Activated naive CD4-positive, alpha-beta T cell treated with anti-CD3 and anti-CD28 coated beads, Interleukin-2, amount 50 U/mL, for 72 hours (primary cell): ENCODE measurements around the gene DNAH2. TPM values are rescaled to one million over a fixed set of nuclear protein-coding genes. Genes with fewer than 3 reads are reported as not detected.

Experiments used
- ATAC-seq, 2 donors: fragments of 150-1000 bp; cut with Tn5 transposase; 2 replicates each; pipeline ENCODE4 v1.10.0; 2021; ENCODE audit warnings: mild to moderate bottlenecking in 2 of 2, moderate library complexity in 2 of 2
- DNase-seq, 2 donors: peaks; one replicate each; pipeline ENCODE4 v3.0.0; 2021 to 2022; ENCODE audit warnings: low spot score in 2 of 2
- H3K27ac Mint-ChIP-seq, 2 donors: one replicate each; pipeline ENCODE4 v1.8.0; 2022; ENCODE audit warnings: mild to moderate bottlenecking in 2 of 2, mixed read lengths in 2 of 2
- H3K36me3 Mint-ChIP-seq, 2 donors: one replicate each; pipeline ENCODE4 v1.8.0; 2022; ENCODE audit warnings: mixed read lengths in 2 of 2
- H3K9me3 Mint-ChIP-seq, 2 donors: one replicate each; pipeline ENCODE4 v1.8.0; 2022; ENCODE audit warnings: mixed read lengths in 2 of 2
- total RNA-seq, 2 donors: library from RNA; stranded (reverse); gene quantifications; one replicate each; pipeline ENCODE4 v1.2.3, GENCODE V29; 2022

DNAH2 gene
- total RNA-seq, 2 donors from 2014 or later = 0.05 to 0.19 TPM

DNA sequence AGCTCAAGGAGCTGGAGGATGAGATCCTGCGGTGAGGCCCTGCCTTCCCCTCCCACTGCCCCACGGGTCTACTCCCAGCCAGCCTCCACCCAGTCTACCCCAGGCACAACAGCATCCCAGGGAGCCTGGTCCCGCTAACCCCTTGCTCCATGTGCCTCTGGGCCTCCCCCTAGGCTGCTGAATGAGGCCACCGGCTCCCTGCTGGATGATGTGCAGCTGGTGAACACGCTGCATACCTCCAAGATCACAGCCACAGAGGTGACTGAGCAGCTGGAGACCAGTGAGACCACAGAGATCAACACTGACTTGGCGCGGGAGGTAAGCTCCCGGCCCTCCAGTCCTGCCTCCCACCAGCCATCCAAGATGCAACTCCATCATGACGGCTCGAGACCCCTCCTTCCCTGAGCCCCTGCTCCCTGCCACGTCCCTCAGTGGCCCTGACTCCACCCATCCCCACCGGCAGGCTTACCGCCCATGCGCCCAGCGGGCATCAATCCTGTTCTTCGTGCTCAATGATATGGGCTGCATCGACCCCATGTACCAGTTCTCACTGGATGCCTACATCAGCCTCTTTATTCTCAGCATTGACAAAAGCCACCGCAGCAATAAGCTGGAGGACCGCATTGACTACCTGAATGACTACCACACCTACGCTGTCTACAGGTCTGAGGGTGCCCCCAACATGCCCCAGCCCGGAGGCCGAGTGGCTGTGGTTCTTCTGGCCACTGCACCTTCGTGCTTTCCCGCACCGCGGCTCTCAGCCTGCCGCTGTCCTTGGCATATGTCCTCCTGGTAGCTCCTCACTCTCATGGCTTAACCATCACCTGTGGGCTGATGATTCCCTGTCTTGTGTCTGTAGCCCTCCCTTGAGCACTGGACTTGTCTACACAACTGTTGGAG, 101.5 kb downstream of the DNAH2 start:
- no peaks in the 10 kb centered on the region for H3K9me3 Mint-ChIP-seq
- no peak overlapping the region for H3K27ac Mint-ChIP-seq
- H3K36me3 Mint-ChIP-seq = no peaks in the 10 kb centered on the region
- no peak for ATAC-seq
- DNase-seq = no peak

DNA sequence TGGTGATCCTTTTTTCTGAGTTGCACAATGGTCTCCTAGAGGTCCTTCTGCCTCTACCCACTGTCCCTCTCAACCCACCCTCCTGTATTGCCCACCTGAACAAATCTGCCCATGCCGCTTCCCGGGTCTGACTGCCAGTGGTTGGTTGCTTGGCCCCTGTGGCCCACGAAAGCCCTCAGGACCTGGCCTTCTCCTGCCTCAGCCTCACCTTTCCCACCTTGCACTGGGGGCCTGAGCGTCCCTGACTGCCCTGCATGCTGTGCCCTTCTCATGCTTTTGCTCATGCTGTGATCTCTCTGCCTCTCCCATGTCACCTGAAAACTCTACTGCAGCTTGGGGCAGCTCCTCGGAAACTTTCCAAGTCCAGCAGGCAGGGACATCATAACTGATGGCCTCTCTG, 102.7 kb downstream of the DNAH2 start:
- H3K36me3 Mint-ChIP-seq = no peaks in the 10 kb centered on the region
- H3K27ac Mint-ChIP-seq = no peak overlapping the region
- H3K9me3 Mint-ChIP-seq = no peaks in the 10 kb centered on the region
- no peak for ATAC-seq
- no peak for DNase-seq

DNA sequence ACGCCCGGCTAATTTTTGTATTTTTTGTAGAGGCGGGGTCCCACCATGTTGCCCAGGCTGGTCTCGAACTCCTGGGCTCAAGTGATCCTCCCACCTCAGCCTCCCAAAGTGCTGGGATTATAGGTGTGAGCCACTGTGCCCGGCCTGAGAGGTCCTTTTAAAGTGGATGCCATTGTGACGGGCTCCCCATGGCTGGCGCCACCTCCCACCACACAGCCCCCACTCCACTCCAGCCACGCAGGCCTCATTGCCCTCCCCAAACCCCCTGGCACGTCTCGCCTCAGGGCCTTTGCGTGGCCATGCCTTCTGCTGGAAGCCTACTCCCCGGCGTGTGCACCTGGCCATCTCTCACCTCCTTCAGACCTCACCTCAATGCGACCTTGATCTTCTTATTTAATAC, 104.6 kb downstream of the DNAH2 start:
- DNase-seq (no peak), ATAC-seq (no peak)
- Mint-ChIP-seq H3K36me3 (no peaks in the 10 kb centered on the region), H3K9me3 (no peaks in the 10 kb centered on the region), H3K27ac (peak overlapping the region in 1 of 2 donors; percentile 32)

DNA sequence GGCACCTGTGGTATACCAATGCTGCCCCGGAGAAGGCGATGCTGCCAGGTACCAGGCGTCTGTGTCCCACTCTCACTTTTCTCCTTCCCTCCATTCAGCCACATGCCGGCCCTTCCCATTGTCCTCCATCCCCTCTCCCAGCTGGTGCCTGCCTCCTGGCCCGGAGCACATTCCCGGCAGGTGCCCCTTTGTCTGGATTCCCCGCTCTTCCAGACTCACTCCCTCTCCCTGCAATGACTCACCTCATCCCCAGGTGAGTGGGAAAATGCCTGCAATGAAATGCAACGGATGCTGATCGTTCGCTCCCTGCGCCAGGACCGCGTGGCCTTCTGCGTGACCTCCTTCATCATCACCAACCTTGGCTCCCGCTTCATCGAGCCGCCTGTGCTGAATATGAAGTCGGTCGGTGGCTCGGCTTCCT, 106.0 kb downstream of the DNAH2 start:
- ATAC-seq (no peak), DNase-seq (no peak)
- Mint-ChIP-seq H3K36me3 (no peaks in the 10 kb centered on the region), H3K9me3 (no peaks in the 10 kb centered on the region), H3K27ac (no peak overlapping the region)

DNA sequence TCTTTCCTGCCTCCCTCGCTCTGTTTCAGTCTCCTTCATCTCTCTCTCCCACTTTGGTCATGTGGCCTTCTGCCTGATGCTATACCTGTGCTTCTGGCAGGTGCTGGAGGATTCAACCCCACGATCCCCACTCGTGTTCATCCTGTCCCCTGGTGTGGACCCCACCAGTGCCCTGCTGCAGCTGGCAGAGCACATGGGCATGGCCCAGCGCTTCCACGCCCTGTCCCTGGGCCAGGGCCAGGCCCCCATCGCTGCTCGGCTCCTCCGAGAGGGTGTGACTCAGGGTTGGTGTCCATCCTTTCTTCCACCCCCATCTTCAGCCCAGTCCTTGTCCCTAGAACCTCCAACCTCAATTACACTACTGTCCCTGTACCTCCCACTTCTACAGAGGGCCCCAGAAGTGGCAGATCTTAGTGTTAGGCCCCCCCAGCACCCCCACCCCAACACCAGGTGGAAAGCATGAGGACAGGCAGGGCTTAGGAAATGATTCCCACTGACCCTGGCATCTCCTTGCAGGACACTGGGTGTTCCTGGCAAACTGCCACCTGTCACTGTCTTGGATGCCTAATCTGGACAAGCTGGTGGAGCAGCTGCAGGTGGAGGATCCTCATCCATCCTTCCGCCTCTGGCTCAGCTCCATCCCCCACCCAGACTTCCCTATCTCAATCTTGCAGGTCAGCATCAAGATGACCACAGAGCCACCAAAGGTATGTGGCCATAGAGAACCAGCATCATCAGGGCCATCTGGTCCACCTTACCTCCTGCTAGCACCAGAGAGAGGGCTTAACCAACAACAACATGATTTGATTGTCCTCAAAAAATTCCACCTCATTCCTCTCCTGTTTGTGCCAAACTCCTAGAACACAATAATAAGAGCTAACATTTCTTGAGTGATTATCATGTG, 106.7 kb downstream of the DNAH2 start:
- no peaks in the 10 kb centered on the region for H3K36me3 Mint-ChIP-seq
- no peak for ATAC-seq

DNA sequence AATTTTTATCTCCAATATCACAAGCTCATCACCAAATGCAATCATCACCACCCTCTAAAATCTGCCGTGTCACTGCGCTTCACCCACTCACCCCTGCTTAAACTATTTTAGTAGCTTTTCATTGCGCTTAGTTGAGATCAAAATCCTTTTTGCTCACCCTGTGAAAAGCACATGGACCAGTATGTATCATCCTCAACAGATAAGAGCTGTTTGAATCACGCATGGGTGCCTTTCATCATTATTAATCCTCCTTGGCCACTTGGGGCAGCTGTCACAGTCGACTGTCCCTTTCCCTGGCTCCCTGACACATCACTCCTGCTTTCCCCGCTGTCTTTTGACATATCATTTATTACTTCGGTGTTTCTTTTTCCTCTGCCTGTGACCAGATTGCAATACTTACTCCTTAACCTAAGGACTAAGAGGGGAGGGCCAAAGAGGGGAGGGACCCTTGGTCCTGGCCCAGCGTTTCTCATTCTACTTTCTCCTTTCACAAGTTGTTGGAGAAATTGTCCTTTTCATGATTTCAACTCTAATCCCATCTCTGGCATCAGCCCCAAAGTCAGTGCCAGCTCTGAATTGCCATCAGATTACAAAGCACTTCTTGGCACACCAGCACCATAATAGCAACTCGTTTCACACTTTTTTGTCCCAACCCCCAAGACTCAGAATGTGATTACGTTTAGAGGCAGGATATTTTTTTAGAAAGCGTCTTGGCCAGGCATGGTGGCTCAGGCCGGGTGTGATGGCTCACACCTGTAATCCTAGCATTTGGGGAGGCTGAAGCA, 107.9 kb downstream of the DNAH2 start:
- Mint-ChIP-seq H3K9me3 (no peaks in the 10 kb centered on the region), H3K27ac (no peak overlapping the region), H3K36me3 (no peaks in the 10 kb centered on the region)
- no peak for DNase-seq
- peak in 1 of 2 donors; percentile 47 for ATAC-seq

More for the DNA sequence above, 106.7 kb downstream of the DNAH2 start:
- Mint-ChIP-seq H3K9me3 (no peaks in the 10 kb centered on the region), H3K27ac (no peak overlapping the region)
- no peak for DNase-seq

DNA sequence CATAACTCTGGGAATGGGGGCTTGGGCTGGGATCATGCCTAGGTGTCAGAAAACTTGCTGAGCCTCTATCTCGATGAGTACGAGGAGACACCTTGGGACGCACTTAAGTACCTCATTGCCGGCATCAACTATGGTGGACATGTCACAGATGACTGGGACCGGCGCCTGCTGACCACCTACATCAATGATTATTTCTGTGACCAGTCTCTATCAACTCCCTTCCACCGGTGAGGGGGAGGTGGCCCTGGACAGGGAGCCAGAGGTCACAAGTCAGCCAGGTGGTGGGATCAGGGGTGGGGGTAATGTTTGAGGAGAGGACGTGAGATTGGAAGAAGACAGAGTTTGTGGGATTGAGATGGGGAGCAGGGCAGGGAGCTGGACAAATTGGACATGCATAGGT, 113.1 kb downstream of the DNAH2 start:
- no peak for ATAC-seq
- Mint-ChIP-seq H3K36me3 (no peaks in the 10 kb centered on the region), H3K9me3 (no peaks in the 10 kb centered on the region), H3K27ac (no peak overlapping the region)
- no peak for DNase-seq

DNA sequence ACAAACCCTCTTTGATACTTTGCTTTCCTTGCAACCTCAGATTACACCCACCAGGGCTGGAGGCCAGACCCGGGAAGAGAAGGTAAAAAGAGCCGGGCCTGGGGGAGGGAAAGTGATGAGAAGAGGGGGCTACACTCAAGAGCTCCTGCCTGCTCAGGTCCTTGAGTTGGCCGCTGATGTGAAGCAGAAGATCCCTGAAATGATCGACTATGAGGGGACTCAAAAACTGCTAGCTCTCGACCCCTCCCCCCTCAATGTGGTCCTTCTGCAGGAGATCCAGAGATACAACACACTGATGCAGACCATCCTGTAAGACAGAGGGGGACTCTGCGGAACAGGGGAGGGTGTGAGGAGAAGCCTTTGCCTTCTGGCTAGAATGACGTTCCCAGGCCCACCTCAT, 113.7 kb downstream of the DNAH2 start:
- DNase-seq = no peak
- no peaks in the 10 kb centered on the region for H3K9me3 Mint-ChIP-seq
- ATAC-seq = no peak
- H3K36me3 Mint-ChIP-seq = no peaks in the 10 kb centered on the region
- no peak overlapping the region for H3K27ac Mint-ChIP-seq

DNA sequence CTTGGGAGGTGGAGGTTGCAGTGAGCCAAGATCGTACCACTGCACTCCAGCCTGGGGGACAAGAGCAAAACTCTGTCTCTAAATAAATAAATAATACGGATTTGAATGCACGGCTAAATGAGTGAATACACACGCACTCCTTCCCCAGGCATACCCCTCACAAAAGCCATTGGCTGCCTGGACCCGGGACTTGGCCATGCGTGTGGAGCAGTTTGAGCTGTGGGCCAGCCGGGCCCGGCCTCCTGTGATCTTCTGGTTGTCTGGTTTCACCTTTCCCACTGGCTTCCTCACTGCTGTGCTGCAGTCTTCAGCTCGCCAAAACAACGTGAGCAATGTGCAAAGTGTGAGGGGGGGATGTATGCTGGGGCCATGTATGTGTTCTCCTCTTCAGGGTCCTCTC, 114.9 kb downstream of the DNAH2 start:
- H3K27ac Mint-ChIP-seq = no peak overlapping the region

DNA sequence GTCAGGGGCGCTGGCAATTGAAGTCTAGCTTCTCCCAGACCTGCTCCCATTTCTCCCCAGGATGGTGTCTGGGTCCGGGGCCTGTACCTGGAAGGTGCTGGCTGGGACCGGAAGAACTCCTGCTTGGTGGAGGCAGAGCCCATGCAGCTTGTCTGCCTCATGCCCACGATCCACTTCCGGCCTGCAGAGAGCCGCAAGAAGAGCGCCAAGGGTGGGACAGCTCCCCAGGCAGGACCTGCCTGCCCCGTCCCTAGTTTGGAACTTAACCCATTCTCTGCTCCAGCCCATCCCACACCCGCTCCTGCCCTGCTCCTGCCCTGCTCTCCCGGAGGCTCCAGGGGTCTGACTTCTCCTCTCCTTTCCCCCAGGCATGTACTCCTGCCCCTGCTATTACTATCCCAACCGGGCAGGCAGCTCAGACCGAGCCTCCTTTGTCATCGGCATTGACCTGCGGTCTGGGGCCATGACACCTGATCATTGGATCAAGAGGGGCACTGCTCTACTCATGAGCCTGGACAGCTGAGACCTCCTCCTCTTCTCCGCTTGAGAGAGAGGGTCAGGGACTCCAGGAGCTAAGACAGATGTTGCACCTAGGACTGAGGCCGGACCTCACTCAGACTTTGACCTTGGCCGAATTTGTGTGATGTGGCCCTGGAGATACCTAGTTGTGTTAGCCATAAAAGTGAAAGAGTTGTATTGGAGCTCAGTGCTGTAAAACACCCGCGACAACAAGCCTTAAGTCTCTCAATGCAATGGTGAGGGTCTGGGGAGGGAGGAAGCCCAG, 115.7 kb downstream of the DNAH2 start:
- DNase-seq (no peak), ATAC-seq (no peak)
- Mint-ChIP-seq H3K27ac (peak overlapping the region; percentile 77 to 97), H3K9me3 (no peaks in the 10 kb centered on the region), H3K36me3 (no peaks in the 10 kb centered on the region)

More for the DNA sequence above, 114.9 kb downstream of the DNAH2 start:
- Mint-ChIP-seq H3K9me3 (no peaks in the 10 kb centered on the region), H3K36me3 (no peaks in the 10 kb centered on the region)
- DNase-seq (no peak), ATAC-seq (no peak)

DNA sequence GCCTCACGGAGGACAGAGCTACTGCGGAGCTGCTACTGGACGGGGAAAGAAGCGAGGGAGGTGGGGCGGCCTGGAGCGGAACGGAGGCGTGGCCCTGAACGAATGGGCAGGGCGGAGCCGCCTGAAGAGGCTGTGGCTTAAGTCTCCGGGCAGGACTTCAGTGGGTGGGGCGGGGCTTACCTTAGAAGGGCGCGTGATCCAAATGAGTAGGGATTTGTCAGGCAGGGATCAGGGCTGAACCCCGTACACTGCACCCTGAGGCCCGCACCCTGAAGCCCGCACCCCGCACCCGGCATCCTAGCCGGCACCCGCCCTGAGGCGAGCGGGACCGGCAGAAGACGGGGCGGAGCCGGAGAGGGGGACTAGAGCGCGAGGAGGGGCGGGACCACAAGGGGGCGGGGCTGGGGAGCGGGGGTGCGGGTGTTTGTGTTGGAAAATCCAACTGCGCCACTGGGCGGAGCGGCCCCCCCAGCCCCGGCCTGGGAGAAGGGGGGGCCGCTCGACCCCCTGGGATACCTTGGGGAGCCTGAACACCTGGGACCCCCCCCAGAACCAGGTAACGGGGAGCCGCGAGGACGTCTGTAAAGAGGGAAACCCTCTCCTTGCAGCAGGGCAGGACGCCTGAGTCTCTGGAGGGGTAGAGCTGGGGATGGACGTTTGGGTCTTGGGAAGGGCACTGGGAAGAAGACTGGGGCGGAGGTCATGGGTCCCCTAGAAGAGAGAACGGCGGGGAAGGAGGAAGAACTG, 116.4 kb downstream of the DNAH2 start, which contains the start of gene KDM6B:
KDM6B (plus strand) TSS at position 423 of the 747 bp plus-strand sequence. CDS start 11,338 bp downstream, outside the sequence.
- Mint-ChIP-seq H3K9me3 (no peaks in the 10 kb centered on the region), H3K27ac (peak within 1 kb of the TSS; percentile 97), H3K36me3 (no peaks in the 10 kb centered on the region)
- ATAC-seq = peak; percentile 71 to 77
- DNase-seq = peak; percentile 87 to 90

DNA sequence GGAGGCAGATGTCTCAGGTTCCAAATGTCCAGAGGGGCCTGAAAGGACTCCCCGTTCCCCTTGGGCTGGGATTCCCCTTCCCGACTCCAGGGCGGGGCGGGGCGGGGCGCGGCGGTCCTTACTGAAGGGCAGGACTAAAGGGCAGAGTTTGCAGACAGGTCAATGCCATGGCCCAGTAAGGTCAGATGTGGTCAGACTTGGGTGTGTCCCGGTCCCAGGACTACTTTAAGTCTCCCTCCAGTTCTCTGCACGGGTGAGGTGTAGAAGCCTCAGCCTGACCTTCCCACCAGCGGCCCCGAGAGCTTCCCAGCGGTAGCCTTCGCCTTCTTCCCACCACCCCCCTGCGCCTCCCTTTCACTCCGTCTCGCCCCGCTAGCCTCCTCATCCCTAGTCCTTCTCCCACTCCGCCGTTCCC, 117.0 kb downstream of the DNAH2 start:
- Mint-ChIP-seq H3K9me3 (no peaks in the 10 kb centered on the region), H3K36me3 (no peaks in the 10 kb centered on the region), H3K27ac (peak overlapping the region; percentile 97)
- peak in 1 of 2 donors; percentile 75 for DNase-seq
- ATAC-seq = peak; percentile 3 to 42

DNA sequence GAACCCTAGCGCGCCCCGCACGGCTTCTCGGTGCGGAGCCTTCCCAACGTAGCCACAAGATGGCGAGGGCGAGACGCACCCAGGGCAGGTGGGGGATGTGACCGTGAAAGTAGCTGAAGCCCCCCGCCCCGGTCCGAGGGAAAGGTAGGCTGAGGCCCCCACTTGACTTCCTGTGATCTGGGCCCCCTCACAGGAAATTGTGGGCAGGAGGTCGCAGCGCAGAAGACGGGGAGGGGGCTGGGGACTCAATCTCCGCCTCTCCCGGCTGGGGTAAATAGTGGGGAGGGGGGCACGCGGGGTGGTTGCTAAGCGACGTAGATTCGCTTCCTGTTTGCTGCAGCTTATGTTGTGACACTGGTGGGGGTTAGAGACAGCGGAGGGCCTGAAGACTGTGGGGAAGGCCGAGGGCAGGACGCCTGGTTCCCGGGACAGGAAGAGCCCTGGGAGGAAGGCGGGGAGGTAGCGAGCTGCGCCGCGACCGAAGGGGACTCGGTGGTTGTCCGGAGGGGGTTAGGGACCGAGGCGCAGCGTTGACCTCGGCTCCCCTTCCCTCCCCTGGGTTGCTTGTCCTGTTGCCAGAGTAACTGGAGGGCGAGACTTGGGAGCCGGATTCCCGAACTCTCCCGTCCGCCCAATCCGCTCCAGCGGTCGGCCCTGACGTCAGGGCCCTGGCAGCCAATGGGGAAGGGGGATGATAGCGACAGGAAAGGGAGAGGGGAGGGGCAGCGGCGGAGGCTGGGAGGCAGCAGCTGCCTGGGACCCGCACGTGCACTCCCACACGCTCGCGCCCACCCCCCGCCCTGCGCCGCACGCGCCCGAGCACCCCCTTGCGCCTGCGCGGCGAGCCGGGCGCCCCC, 117.6 kb downstream of the DNAH2 start:
- ATAC-seq (peak; percentile 58 to 69), DNase-seq (peak; percentile 83 to 88)
- peak overlapping the region; percentile 97 for H3K27ac Mint-ChIP-seq
- no peaks in the 10 kb centered on the region for H3K9me3 Mint-ChIP-seq
- no peaks in the 10 kb centered on the region for H3K36me3 Mint-ChIP-seq

DNA sequence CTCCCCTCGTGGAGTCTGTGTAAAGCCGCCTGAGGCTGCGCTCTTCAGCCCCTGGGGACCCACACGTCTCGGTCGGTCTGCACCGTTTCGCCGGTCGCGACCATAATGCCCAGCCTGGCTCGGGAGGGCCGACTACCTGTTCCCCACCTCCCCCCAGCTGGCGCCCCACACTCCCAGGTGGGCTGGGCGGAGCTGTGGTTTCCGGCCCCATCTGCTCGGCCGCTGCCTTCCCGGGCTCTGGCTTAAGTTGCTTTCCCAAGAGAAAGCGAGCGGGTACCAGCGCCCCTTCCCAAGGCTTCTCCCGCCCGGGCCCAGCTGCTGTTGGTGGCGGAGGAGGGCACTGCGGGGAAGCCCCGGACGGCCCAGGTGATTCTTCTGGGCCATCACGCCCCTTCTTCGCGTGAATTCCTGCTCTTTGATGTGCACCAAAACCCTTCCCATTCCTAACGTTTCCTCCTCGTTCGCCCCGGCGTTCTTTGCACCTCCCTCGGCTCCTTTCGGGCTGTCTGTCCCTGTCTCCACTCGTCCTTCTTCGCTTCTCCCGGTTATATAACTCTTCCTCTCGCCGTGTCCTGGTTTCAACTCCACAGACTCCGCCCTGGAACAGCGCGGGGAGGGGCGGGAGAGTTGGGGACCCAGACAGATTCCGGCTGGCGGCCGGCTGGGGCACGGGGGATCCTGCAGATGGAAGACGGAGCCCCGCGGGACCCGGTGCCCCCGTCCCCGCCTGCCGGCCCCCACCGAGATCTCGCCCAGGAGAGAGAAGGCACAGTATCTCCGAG, 118.5 kb downstream of the DNAH2 start:
- Mint-ChIP-seq H3K36me3 (peaks cover 6 to 7% of the 10 kb centered on the region in 2 donors), H3K9me3 (no peaks in the 10 kb centered on the region), H3K27ac (peak overlapping the region; percentile 83 to 97)
- ATAC-seq = no peak
- DNase-seq = peak in 1 of 2 donors; percentile 49
